SK-N-SH (cell line): Measurements from ENCODE around the gene TUBB3.

ENCODE experiments used
- CHD2 ChIP-seq: fragments of 150-350 bp; IDR thresholded peaks from 2 replicates; pipeline ENCODE4 v1.6.1; 2018; ENCODE audit warnings: low read length; ENCODE audit not compliant: partially characterized antibody
- CTCF ChIP-seq: fragments of 200-600 bp; sonication (generic); IDR thresholded peaks from 2 replicates; pipeline ENCODE4 v1.6.1; 2017; ENCODE audit warnings: antibody characterized with exemption, mild to moderate bottlenecking, moderate library complexity
- EZH2phosphoT487 ChIP-seq: fragments of 200-600 bp; sonication (generic); IDR thresholded peaks from 2 replicates; pipeline ENCODE4 v1.6.1; 2017; ENCODE audit warnings: low read depth, mixed run types, mild to moderate bottlenecking, antibody characterized with exemption, moderate library complexity, borderline replicate concordance
- JUND ChIP-seq: IDR thresholded peaks from 2 replicates; pipeline ENCODE4 v1.4.0; 2012
- RCOR1 ChIP-seq: fragments of 150-350 bp; IDR thresholded peaks from 2 replicates; pipeline ENCODE4 v1.6.1; 2017; ENCODE audit warnings: antibody characterized with exemption, low read length
- YY1 ChIP-seq: IDR thresholded peaks from 2 replicates; pipeline ENCODE4 v1.4.0; 2012; ENCODE audit warnings: low read depth, mild to moderate bottlenecking
- TF ChIP-seq, protein P1 (sequence below): IDR thresholded peaks from 2 replicates; pipeline ENCODE4 v1.4.0; 2012; ENCODE audit warnings: low read depth
- TF ChIP-seq, protein P2 (sequence below): IDR thresholded peaks from 2 replicates; pipeline ENCODE4 v1.4.0; 2012; ENCODE audit warnings: low read depth, borderline replicate concordance

- TF ChIP-seq JUND = no peak
- no peak for TF ChIP-seq CHD2
- TF ChIP-seq, protein P1, sequence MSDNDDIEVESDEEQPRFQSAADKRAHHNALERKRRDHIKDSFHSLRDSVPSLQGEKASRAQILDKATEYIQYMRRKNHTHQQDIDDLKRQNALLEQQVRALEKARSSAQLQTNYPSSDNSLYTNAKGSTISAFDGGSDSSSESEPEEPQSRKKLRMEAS = no peak
- TF ChIP-seq, protein P2, sequence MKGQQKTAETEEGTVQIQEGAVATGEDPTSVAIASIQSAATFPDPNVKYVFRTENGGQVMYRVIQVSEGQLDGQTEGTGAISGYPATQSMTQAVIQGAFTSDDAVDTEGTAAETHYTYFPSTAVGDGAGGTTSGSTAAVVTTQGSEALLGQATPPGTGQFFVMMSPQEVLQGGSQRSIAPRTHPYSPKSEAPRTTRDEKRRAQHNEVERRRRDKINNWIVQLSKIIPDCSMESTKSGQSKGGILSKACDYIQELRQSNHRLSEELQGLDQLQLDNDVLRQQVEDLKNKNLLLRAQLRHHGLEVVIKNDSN = no peak
- peak; percentile 86 for TF ChIP-seq CTCF
- no peak for TF ChIP-seq EZH2phosphoT487
- TF ChIP-seq RCOR1 = no peak
- no peak for TF ChIP-seq YY1
Observed at GRCh38 chr16:89909777-89910716, 13.1 kb upstream of the TUBB3 start.
